Breast epithelium (tissue), 3 donors: ENCODE data around the gene IVL.

ENCODE experiments used
- CTCF ChIP-seq, 3 donors: fragments of 450-650 bp; IDR thresholded peaks; one replicate each; pipeline ENCODE4 v1.5.1; 2016 to 2017; ENCODE audit warnings: antibody characterized with exemption in 3 of 3, mild to moderate bottlenecking in 3 of 3, moderate library complexity in 3 of 3
- POLR2A ChIP-seq: fragments of 450-650 bp; IDR thresholded peaks from one replicate; pipeline ENCODE4 v1.6.1; 2016; ENCODE audit warnings: antibody characterized with exemption, mild to moderate bottlenecking, moderate library complexity

GRCh38 chr1:152909206-152909605 is 860 bp downstream of the IVL start:
- TF ChIP-seq CTCF (IDR thresholded peaks at IDR 0.05), result no peak
- TF ChIP-seq POLR2A, result no peak
